Measurements from ENCODE around the gene RAP1A. TPM values are rescaled to one million over a fixed set of nuclear protein-coding genes. Genes with fewer than 3 reads are reported as not detected.

Gene RAP1A
- total RNA-seq, 2 donors from 2014 or later = 83.9 to 146 TPM

- Histone ChIP-seq H3K4me1 (peaks cover 7% of the 10 kb centered on the region), H3K27ac (peak within 1 kb of the TSS; percentile 88), H3K36me3 (no peaks in the 10 kb centered on the region), H3K9me3 (no peaks in the 10 kb centered on the region), H3K27me3 (no peaks in the 10 kb centered on the region), H3K4me3 (peak within 1 kb of the TSS; percentile 90), H3K9ac (ENCODE audit: low read depth in 2 of 2, low read length in 2 of 2) (peak within 1 kb of the TSS; percentile 77 to 83)
- peak; percentile 76 for TF ChIP-seq CTCF (IDR thresholded peaks at IDR 0.05)
- DNase-seq = peak; percentile 95
- intact Hi-C loops (cut with DNase I) = no loop called here
Observed at GRCh38 chr1:111755331-111756123, 135.9 kb downstream of the RAP1A start, which contains the start of gene DDX20. Gene DDX20 (plus strand): TSS chr1:111755901. CDS start chr1:111755925, 24 bp downstream.

GRCh38 chr1:111756124-111756513 lies 136.5 kb downstream of the RAP1A start:
- DNase-seq = no peak
- peak overlapping the region; percentile 90 for H3K4me3 ChIP-seq
- H3K9ac ChIP-seq (ENCODE audit: low read depth in 2 of 2, low read length in 2 of 2) = peak overlapping the region; percentile 77 to 83
- peaks cover 7% of the 10 kb centered on the region for H3K4me1 ChIP-seq
- no peaks in the 10 kb centered on the region for H3K27me3 ChIP-seq
- intact Hi-C loops (cut with DNase I) = no loop called here
- no peak for TF ChIP-seq CTCF (IDR thresholded peaks at IDR 0.05)
- H3K36me3 ChIP-seq = no peaks in the 10 kb centered on the region
- H3K9me3 ChIP-seq = no peaks in the 10 kb centered on the region
- H3K27ac ChIP-seq = peak overlapping the region; percentile 88

- H3K4me3 ChIP-seq = no peak overlapping the region
- H3K27me3 ChIP-seq = no peaks in the 10 kb centered on the region
- peak; percentile 14 for TF ChIP-seq CTCF (IDR thresholded peaks at IDR 0.05)
- H3K36me3 ChIP-seq = peaks cover 5% of the 10 kb centered on the region
- no peak overlapping the region for H3K9ac ChIP-seq (ENCODE audit: low read depth in 2 of 2, low read length in 2 of 2)
- H3K9me3 ChIP-seq = no peaks in the 10 kb centered on the region
- peaks cover 7% of the 10 kb centered on the region for H3K4me1 ChIP-seq
- DNase-seq = no peak
- no peak overlapping the region for H3K27ac ChIP-seq
- intact Hi-C loops (cut with DNase I) = no loop called here
Observed at GRCh38 chr1:111758373-111758772, 138.8 kb downstream of the RAP1A start.

- H3K27me3 ChIP-seq = no peaks in the 10 kb centered on the region
- peaks cover 12% of the 10 kb centered on the region for H3K36me3 ChIP-seq
- no peak for DNase-seq
- peaks cover 5% of the 10 kb centered on the region for H3K4me1 ChIP-seq
- no peak overlapping the region for H3K9ac ChIP-seq (ENCODE audit: low read depth in 2 of 2, low read length in 2 of 2)
- no peak overlapping the region for H3K27ac ChIP-seq
- intact Hi-C loops (cut with DNase I) = no loop called here
- no peak overlapping the region for H3K4me3 ChIP-seq
- no peak for TF ChIP-seq CTCF (IDR thresholded peaks at IDR 0.05)
- H3K9me3 ChIP-seq = no peaks in the 10 kb centered on the region
Observed at GRCh38 chr1:111761717-111762116, 142.1 kb downstream of the RAP1A start.

- intact Hi-C loops (cut with DNase I) = no loop called here
Observed at GRCh38 chr1:111762332-111762731, 142.7 kb downstream of the RAP1A start.

More at GRCh38 chr1:111762332-111762731, 142.7 kb downstream of the RAP1A start:
- no peak for TF ChIP-seq CTCF (IDR thresholded peaks at IDR 0.05)
- no peak overlapping the region for H3K4me3 ChIP-seq
- H3K4me1 ChIP-seq = no peaks in the 10 kb centered on the region
- DNase-seq = no peak
- no peak overlapping the region for H3K9ac ChIP-seq (ENCODE audit: low read depth in 2 of 2, low read length in 2 of 2)
- no peak overlapping the region for H3K27ac ChIP-seq
- H3K9me3 ChIP-seq = no peaks in the 10 kb centered on the region
- H3K27me3 ChIP-seq = no peaks in the 10 kb centered on the region
- peaks cover 12% of the 10 kb centered on the region for H3K36me3 ChIP-seq

Other genes starting within 250 kb of the RAP1A start
- gene OVGP1, start 192.1 kb upstream of the RAP1A start, total RNA-seq = 1 to 10 TPM; 1.7 to 2.2 TPM
- 10 to 100 TPM; 19.9 to 42.0 TPM for gene WDR77, start 170.5 kb upstream of the RAP1A start, total RNA-seq
- 100 to 1,000 TPM; 488 to 502 TPM for gene ATP5PB, start 170.3 kb upstream of the RAP1A start, total RNA-seq
- 1 to 10 TPM; 2.8 to 3.3 TPM for gene C1orf162, start 145.8 kb upstream of the RAP1A start, total RNA-seq
- 1 to 10 TPM; 1.2 to 1.3 TPM for gene ADORA3, start 116.2 kb upstream of the RAP1A start, total RNA-seq
- gene TMIGD3, start 116.2 kb upstream of the RAP1A start, total RNA-seq = 1 to 10 TPM in 1 of 2 donors, under 1 TPM in 1; 0.42 to 1.1 TPM
- 1 to 10 TPM; 2.2 to 4.0 TPM for gene INKA2, start 119.6 kb downstream of the RAP1A start, total RNA-seq
- 10 to 100 TPM in 1 of 2 donors, 1 to 10 TPM in 1; 9.6 to 11.5 TPM for gene DDX20, start 136.1 kb downstream of the RAP1A start, total RNA-seq